ENCODE data around the gene RBM44. TPM values are rescaled to one million over a fixed set of nuclear protein-coding genes. Genes with fewer than 3 reads are reported as not detected.

RBM44 gene
- total RNA-seq, 4 donors from 2014 or later, result 0.93 to 2.2 (median 1.1) TPM

- WGBS, result 83% methylated on average over 8 of the region's 12 CpGs
- TF ChIP-seq POLR2AphosphoS5 (IDR thresholded peaks at IDR 0.05) (no peak), EP300 (IDR thresholded peaks at IDR 0.05) (no peak), CTCF (IDR thresholded peaks at IDR 0.05) (no peak), POLR2A (IDR thresholded peaks at IDR 0.05) (no peak)
- H3K27me3 ChIP-seq, result peaks cover 3% of the 10 kb centered on the region
- H3K27ac ChIP-seq, result no peak overlapping the region
- peaks cover 24% of the 10 kb centered on the region for H3K4me1 ChIP-seq
- DNase-seq (ENCODE audit: low spot score in 2 of 2), result peak in 1 of 2 donors; percentile 44
- H3K4me3 ChIP-seq, result no peak overlapping the region
- no peaks in the 10 kb centered on the region for H3K36me3 ChIP-seq
- H3K9me3 ChIP-seq, result no peaks in the 10 kb centered on the region
Observed at GRCh38 chr2:237876532-237876931, 78.0 kb downstream of the RBM44 start.

GRCh38 chr2:237876951-237877491 lies 78.4 kb downstream of the RBM44 start:
- DNase-seq (ENCODE audit: low spot score in 2 of 2), result peak in 1 of 2 donors; percentile 74
- no peak overlapping the region for H3K4me3 ChIP-seq
- H3K27me3 ChIP-seq, result peaks cover 3% of the 10 kb centered on the region
- TF ChIP-seq POLR2A (IDR thresholded peaks at IDR 0.05) (no peak), EP300 (IDR thresholded peaks at IDR 0.05) (no peak), POLR2AphosphoS5 (IDR thresholded peaks at IDR 0.05) (no peak), CTCF (IDR thresholded peaks at IDR 0.05) (no peak)
- H3K4me1 ChIP-seq, result peaks cover 24% of the 10 kb centered on the region
- WGBS, result 90% methylated on average over 21 of the region's 23 CpGs
- H3K9me3 ChIP-seq, result no peaks in the 10 kb centered on the region
- no peak overlapping the region for H3K27ac ChIP-seq
- no peaks in the 10 kb centered on the region for H3K36me3 ChIP-seq

- H3K27ac ChIP-seq, result no peak overlapping the region
- no peaks in the 10 kb centered on the region for H3K36me3 ChIP-seq
- no peaks in the 10 kb centered on the region for H3K9me3 ChIP-seq
- peaks cover 24% of the 10 kb centered on the region for H3K4me1 ChIP-seq
- no peak overlapping the region for H3K4me3 ChIP-seq
- TF ChIP-seq POLR2A (IDR thresholded peaks at IDR 0.05) (no peak), CTCF (IDR thresholded peaks at IDR 0.05) (no peak), POLR2AphosphoS5 (IDR thresholded peaks at IDR 0.05) (no peak), EP300 (IDR thresholded peaks at IDR 0.05) (no peak)
- H3K27me3 ChIP-seq, result no peaks in the 10 kb centered on the region
- WGBS, result 95% methylated on average over 20 of the region's 25 CpGs
- DNase-seq (ENCODE audit: low spot score in 2 of 2), result peak in 1 of 2 donors; percentile 73
Observed at GRCh38 chr2:237877576-237878307, 79.2 kb downstream of the RBM44 start.

- Histone ChIP-seq H3K36me3 (no peaks in the 10 kb centered on the region), H3K4me1 (peaks cover 17% of the 10 kb centered on the region), H3K27me3 (no peaks in the 10 kb centered on the region), H3K4me3 (no peak overlapping the region), H3K9me3 (no peaks in the 10 kb centered on the region), H3K27ac (no peak overlapping the region)
- DNase-seq (ENCODE audit: low spot score in 2 of 2), result peak in 1 of 2 donors; percentile 72
- no peak for TF ChIP-seq EP300 (IDR thresholded peaks at IDR 0.05)
- no peak for TF ChIP-seq POLR2A (IDR thresholded peaks at IDR 0.05)
- TF ChIP-seq CTCF (IDR thresholded peaks at IDR 0.05), result no peak
- TF ChIP-seq POLR2AphosphoS5 (IDR thresholded peaks at IDR 0.05), result no peak
- 90% methylated on average over 3 of the region's 14 CpGs for WGBS
Observed at GRCh38 chr2:237878321-237879057, 79.9 kb downstream of the RBM44 start.

GRCh38 chr2:237879058-237879430 lies 80.5 kb downstream of the RBM44 start:
- H3K27me3 ChIP-seq, result no peaks in the 10 kb centered on the region
- no peaks in the 10 kb centered on the region for H3K36me3 ChIP-seq
- no peak overlapping the region for H3K4me3 ChIP-seq
- 82% methylated on average over 5 of the region's 5 CpGs for WGBS
- DNase-seq (ENCODE audit: low spot score in 2 of 2), result peak in 1 of 2 donors; percentile 56
- TF ChIP-seq POLR2AphosphoS5 (IDR thresholded peaks at IDR 0.05), result no peak
- no peak overlapping the region for H3K27ac ChIP-seq
- H3K9me3 ChIP-seq, result no peaks in the 10 kb centered on the region
- peaks cover 12% of the 10 kb centered on the region for H3K4me1 ChIP-seq
